NCI-H2171 (cell line): ENCODE measurements around the gene CCNY.

ENCODE experiments used
- DNase-seq: peaks from one replicate; lab custom pipeline; 2025; lab: John Stamatoyannopoulos, UW

Gene CCNY

GRCh38 chr10:35486297-35486990, 150.1 kb downstream of the CCNY start:
- DNase-seq: no peak

- no peak for DNase-seq
Measured at GRCh38 chr10:35487336-35488034, 151.2 kb downstream of the CCNY start.

- no peak for DNase-seq
Measured at GRCh38 chr10:35488228-35488627, 151.9 kb downstream of the CCNY start.

GRCh38 chr10:35492386-35493195, 156.3 kb downstream of the CCNY start:
- DNase-seq: no peak

GRCh38 chr10:35493196-35494118, 157.1 kb downstream of the CCNY start:
- DNase-seq: no peak

GRCh38 chr10:35495521-35496119, 159.3 kb downstream of the CCNY start:
- no peak for DNase-seq

- DNase-seq: no peak
Measured at GRCh38 chr10:35497909-35498308, 161.6 kb downstream of the CCNY start.

GRCh38 chr10:35498693-35499092, 162.4 kb downstream of the CCNY start:
- no peak for DNase-seq

- no peak for DNase-seq
Measured at GRCh38 chr10:35501923-35502322, 165.6 kb downstream of the CCNY start.

GRCh38 chr10:35502692-35503091, 166.4 kb downstream of the CCNY start:
- DNase-seq: no peak

GRCh38 chr10:35503578-35503977, 167.3 kb downstream of the CCNY start:
- DNase-seq: no peak

- DNase-seq: no peak
Measured at GRCh38 chr10:35504132-35504531, 167.8 kb downstream of the CCNY start.

GRCh38 chr10:35505241-35505873, 169.0 kb downstream of the CCNY start:
- no peak for DNase-seq

GRCh38 chr10:35506741-35507140, 170.4 kb downstream of the CCNY start:
- DNase-seq: no peak

GRCh38 chr10:35507519-35508109, 171.3 kb downstream of the CCNY start:
- DNase-seq: no peak

- DNase-seq: no peak
Measured at GRCh38 chr10:35508647-35509046, 172.3 kb downstream of the CCNY start.

GRCh38 chr10:35510891-35511290, 174.6 kb downstream of the CCNY start:
- no peak for DNase-seq

- no peak for DNase-seq
Measured at GRCh38 chr10:35511647-35512046, 175.3 kb downstream of the CCNY start.

- no peak for DNase-seq
Measured at GRCh38 chr10:35516102-35516670, 179.9 kb downstream of the CCNY start.
